HG03108 (cell line): ENCODE measurements around the gene SDR9C7.
"Not testable (repeated sequence)": the region's sequence is repeated elsewhere in the genome, so short reads cannot be mapped to it uniquely, and the experiment has no call there.

Experiments
- ATAC-seq: cut with Tn5 transposase; IDR thresholded peaks from one replicate; pipeline ENCODE4 v1.9.1; 2021; ENCODE audit warnings: moderate library complexity; ENCODE audit not compliant: unreplicated experiment

Gene SDR9C7

GRCh38 chr12:56933826-56934625 lies at the start of gene SDR9C7:
SDR9C7 (minus strand) TSS chr12:56934408; CDS start chr12:56934261, 147 bp downstream.
- ATAC-seq = no peak

DNA sequence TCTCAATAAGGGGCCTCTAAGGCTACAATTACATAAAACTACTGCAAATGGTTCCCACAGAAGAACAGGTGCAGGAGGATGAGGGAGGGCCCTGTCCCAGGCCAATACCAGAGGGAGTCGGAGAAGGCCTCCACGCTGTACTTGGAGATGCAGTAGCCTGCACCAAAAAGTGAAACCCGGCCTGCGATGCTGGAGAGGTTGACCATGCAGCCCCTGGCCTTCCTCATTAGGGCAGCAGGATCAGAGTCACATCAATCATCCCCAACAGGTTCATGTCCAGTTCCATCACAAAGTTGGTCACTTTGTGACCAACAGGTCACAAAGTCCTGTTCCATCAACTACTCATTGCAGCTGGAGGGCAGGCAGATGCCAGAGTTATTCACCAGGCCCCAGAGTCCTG lies 49.2 kb upstream of the SDR9C7 start:
- no peak for ATAC-seq

DNA sequence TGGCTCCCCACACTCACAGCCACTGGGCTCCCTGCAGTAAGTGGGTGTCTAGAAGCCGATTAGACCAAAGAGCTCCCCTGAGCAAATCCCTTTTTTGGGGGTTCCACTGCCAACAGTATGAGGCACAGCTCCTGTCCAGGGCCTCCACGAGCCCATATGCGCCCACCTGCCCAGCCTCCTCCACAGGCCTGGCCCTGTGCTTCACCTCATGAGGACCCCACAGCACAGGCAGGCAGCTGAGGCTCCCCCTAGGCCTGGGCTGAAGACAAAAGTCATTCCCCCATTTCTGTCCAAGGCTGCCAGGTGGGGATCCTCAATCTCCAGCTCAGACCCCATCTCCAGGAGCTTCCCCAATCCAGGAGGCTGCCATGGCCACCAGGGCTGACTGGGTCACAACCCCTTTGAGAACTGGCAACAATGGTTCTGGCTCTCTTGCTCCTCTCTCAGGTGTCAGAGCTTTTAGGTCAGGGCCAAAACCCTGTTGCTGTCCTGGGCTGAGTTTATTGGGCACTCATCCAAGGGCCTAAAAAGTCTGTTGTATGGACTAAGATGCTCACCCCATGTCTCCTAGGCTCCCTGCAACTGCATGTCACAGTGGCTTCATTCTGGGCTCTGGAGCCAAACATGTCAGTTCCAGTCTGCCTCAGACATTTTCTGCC lies 48.5 kb upstream of the SDR9C7 start:
- ATAC-seq = not testable (repeated sequence)

- no peak for ATAC-seq
Observed at GRCh38 chr12:56980941-56981530, 46.8 kb upstream of the SDR9C7 start.

GRCh38 chr12:56980268-56980667 lies 46.1 kb upstream of the SDR9C7 start:
- no peak for ATAC-seq

DNA sequence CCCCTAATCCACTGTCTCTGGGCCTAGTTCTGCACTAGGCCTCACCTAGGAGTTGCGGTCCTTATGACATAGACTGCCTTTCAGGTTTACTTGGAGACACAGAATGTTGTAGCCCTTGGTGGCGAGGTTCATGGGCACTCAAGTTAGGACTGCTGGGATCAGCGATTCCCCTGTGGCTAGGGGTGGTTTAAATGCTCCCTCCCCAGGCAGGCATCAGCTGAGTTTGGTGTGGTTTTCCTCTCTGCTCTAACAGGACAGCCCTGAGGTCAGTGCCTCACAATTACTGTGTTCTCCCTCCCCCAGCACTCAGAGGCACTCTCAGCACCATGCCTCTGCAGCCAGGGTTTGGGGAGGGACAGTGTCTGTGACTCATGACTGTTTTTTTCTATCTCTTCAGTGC lies 45.4 kb upstream of the SDR9C7 start:
- ATAC-seq = no peak

DNA sequence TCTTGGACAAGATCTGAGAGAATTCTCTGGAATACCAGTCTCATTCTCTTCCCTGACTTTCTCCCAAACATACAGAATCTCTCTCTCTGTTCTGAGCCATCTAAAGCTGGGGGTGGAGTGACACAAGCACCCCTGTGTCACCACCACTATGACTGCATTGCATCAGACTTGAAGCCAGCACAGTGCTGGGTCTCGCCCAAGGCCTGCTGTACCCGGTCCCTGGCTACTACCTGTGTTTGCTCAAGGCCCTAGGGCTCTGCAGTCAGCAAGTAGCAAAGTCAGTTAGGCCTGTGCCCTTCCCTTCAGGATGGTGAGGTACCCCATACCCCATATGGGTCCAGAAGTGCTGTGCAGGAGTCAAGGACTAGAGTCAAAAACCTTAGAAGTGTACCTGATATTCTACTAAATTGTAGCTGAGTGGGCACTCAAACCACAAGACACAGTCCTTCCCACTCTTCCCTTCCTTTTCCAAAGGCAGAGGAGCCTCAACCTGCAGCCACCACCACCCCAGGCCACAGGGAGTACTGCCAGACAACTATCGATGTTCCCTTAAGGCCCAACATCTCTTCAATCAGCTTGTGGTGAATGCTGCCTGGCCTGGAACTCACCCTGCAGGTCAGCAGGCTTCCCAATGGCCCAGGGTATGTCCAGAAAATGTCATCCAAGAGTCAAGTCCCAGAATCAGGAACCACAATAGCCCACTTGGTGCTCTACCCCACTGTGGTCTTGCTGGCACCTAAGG lies 44.4 kb upstream of the SDR9C7 start:
- no peak for ATAC-seq

DNA sequence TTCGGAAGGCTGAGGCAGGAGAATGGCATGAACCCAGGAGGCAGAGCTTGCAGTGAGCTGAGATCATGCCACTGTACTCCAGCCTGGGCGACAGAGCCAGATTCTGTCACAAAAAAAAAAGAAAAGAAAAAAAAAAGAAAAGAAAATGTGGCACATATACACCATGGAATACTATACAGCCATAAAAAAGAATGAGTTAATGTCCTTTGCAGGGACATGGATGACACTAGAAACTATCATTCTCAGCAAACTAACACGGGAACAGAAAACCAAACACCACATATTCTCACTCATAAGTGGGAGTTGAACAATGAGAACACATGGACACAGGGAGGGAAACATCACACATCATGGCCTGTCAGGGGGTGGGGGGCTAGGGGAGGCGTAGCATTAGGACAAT lies 43.2 kb upstream of the SDR9C7 start:
- ATAC-seq = not testable (repeated sequence)

GRCh38 chr12:56974224-56974623 lies 40.0 kb upstream of the SDR9C7 start:
- ATAC-seq = not testable (repeated sequence)

DNA sequence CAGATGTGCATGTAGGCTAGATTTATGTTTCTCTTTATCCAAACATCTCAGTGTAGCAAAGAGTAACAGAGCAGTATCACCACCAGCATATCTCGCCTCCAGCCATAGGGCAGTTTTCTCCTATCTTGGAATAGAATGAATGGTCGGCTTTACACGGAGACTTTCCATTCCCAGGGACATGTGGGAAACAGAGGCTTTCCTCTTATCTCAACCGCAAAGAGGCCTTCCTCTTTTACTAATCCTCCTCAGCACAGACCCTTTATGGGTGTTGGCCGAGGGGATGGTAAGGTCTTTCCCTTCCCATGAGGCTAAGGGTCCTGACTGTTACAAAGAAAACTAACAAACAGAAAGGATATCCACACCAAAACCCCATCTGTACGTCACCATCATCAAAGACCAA lies 34.7 kb upstream of the SDR9C7 start:
- not testable (repeated sequence) for ATAC-seq

DNA sequence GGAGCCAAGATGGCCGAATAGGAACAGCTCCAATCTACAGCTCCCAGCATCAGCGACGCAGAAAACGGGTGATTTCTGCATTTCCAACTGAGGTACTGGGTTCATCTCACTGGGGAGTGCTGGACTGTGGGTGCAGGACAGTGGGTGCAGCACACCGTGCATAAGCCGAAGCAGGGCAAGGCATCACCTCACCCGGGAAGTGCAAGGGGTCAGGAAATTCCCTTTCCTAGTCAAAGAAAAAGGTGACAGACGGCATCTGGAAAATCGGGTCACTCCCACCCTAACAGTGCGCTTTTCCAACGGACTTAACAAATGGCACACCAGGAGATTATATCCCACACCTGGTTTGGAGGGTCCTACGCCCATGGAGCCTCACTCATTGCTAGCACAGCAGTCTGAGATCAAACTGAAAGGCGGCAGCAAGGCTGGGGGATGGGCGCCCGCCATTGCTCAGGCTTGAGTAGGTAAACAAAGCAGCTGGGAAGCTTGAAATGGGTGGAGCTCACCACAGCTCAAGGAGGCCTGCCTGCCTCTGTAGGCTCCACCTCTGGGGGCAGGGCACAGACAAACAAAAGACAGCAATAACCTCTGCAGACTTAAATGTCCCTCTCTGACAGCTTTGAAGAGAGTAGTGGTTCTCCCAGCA lies 31.9 kb upstream of the SDR9C7 start:
- ATAC-seq = not testable (repeated sequence)

- ATAC-seq = not testable (repeated sequence)
Observed at GRCh38 chr12:56965124-56965523, 30.9 kb upstream of the SDR9C7 start.

GRCh38 chr12:56963557-56963956 lies 29.3 kb upstream of the SDR9C7 start:
- ATAC-seq = not testable (repeated sequence)

DNA sequence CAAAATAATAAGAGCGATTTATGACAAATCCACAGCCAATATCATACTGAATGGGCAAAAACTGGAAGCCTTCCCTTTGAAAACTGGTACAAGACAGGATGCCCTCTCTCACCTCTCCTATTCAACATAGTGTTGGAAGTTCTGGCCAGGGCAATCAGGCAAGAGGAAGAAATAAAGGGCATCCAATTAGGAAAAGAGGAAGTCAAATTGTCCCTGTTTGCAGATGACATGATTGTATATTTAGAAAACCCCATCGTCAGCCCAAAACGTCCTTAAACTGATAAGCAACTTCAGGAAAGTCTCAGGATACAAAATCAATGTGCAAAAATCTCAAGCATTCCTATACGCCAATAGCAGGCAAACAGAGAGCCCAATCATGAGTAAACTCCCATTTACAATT lies 28.0 kb upstream of the SDR9C7 start:
- not testable (repeated sequence) for ATAC-seq

DNA sequence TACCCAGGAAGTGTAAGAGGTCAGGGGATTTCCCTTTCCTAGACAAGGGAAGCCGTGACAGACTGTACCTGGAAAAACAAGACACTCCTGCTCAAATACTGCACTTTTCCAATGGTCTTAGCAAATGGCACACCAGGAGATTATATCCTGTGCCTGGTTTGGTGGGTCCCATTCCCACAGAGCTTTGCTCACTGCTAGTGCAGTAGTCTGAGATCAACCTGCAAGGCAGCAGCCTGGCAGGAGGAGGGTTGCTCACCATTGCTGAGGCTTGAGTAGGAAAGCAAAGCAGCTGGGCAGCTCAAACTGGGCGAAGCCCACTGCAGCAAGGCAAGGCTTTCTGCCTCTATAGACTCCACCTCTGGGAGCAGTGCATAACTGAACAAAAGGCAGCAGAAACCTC lies 24.2 kb upstream of the SDR9C7 start:
- no peak for ATAC-seq

GRCh38 chr12:56957229-56958052 lies 23.2 kb upstream of the SDR9C7 start, which contains the start of gene RDH16:
RDH16 (minus strand) TSS chr12:56957608; CDS start chr12:56957462, 146 bp downstream.
- no peak for ATAC-seq

DNA sequence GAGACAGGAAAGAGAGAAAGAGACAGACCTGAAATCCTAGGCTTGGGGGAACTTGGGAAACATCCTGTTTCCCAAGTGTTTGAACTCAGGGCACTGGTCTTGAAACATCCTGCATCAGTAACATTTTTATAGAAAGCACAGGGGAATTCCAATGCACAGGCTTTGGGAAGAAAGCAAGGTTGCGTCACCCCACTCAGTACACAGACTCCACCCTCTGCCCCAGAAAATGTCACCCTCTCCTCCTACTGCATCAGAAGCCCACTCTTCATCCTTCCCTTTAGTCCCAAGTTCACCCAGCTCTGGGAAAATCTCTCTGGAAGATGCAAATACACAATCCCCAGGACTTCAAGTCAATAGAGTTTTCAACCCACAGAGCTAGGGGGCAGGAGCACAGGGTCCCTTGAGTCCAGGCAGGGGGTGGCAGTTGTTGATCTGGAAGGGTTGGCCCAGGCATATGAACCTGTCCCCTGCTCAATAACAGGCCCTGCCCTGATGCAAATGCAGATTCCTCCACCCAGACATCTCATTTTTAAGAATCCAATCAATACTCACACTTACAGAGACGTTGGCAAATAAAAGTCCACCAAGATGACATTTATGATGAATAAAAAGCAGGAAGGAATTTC lies 21.5 kb upstream of the SDR9C7 start:
- no peak for ATAC-seq

DNA sequence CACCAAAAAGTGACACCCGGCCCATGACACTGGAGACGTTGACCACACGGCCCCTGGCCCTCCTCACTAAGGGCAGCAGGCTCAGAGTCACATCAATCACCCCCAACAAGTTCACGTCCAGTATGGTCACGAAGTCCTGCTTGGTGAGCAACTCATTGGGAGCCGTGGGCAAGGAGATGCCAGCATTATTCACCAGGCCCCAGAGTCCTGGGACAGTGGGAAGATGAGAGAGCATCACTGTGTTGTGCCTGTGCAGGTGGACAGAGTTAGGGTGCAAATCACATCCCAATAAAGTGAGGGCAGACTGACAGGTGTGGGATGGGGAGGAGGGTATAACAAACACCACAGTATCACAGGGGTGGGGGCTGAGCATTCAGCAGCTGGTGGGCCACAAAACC lies 20.7 kb upstream of the SDR9C7 start:
- no peak for ATAC-seq
